ENCODE measurements around the gene RTP2.

Gene RTP2

DNA sequence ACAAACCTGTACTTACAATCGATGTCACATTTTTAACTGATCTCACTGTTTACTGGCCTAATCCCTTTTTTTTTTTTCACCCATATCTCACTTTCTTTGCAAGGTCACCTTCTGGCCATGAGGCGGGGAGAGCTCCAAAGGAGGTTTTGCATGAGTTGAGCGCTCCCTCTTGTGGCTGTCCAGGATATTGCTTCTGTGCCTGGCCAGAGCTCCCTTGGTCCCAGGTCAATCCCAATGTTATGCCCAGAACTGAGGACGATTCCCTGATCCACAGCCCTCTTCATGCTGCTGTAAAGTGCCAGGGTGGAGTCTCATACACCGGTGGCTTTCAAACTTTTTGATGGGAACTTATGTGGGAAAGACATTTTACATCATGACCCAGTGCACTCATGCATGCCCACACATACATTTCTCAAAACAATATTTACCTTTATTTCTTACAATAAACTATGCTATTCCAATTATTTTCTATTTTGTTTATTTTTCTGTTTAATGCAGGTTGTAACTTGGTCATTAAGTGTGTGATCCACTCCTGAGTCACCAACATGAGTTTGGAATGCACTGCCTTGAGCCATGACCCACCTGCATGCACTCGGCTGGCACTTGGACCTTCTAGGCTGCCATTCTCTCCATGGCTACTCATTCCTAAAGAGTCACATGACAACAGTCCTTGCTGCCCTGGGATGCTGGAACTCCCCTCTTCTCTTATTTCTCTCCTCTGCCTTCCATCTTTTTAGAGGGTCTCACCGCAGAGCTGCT, 22.5 kb downstream of the RTP2 start:
- no peak overlapping the region for H2AFZ ChIP-seq (ENCODE audit: low read length)

DNA sequence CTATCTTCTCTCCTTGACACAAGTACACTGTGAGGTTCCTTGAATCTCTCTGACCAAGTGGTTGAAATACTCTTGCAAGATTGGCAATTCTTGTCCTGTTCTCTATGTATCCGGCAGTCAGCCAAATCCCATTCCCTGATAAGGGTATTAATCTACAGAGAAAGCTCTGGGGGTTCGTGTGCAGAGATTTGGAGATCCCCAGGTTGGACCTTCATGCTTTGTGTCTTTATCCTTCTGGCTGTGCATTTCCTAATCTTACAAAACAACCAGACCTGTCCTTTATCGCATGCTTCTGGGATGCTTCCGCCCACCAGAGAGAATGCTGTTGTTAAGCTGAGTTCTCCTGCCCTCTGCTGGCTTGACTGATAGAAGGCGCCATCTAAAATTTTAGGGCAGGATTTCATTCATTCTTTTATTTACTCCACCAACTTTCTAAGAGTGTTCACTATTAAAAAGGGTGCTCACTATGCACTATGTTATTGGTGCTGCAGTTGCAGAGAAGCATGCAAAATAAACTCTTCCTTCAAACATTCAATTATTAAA, 23.6 kb downstream of the RTP2 start:
- DNase-seq: peak; percentile 73
- Histone ChIP-seq H3K9me2 (replicated peaks; ENCODE audit: insufficient read depth, low read length) (no peaks in the 10 kb centered on the region), H3F3A (ENCODE audit: insufficient read depth, low read length) (no peaks in the 10 kb centered on the region), H4K20me1 (ENCODE audit: insufficient read depth, low read length) (no peaks in the 10 kb centered on the region), H3K27me3 (replicated peaks; ENCODE audit: insufficient read depth, low read length) (no peaks in the 10 kb centered on the region), H3K9ac (ENCODE audit: low read length) (no peak overlapping the region), H3K4me3 (ENCODE audit: low read length) (no peak overlapping the region), H3K4me2 (ENCODE audit: low read depth, low read length) (no peak overlapping the region), H2AFZ (ENCODE audit: low read length) (no peak overlapping the region), H3K36me3 (replicated peaks; ENCODE audit: insufficient read depth, low read length) (no peaks in the 10 kb centered on the region), H3K79me2 (ENCODE audit: low read length) (no peaks in the 10 kb centered on the region), H3K9me3 (replicated peaks; ENCODE audit: insufficient read depth, low read length) (no peaks in the 10 kb centered on the region), H3K4me1 (ENCODE audit: low read length) (no peaks in the 10 kb centered on the region; the same call in 1 of the 2 replicates), H3K27ac (ENCODE audit: low read length) (no peak overlapping the region)
- TF ChIP-seq EZH2phosphoT487 (IDR thresholded peaks at IDR 0.05; ENCODE audit: low read length) (no peak), CTCF (IDR thresholded peaks at IDR 0.05; ENCODE audit: low read length) (peak; percentile 86)

More for the DNA sequence above, 22.5 kb downstream of the RTP2 start:
- H3K9ac ChIP-seq (ENCODE audit: low read length): no peak overlapping the region
- TF ChIP-seq CTCF (IDR thresholded peaks at IDR 0.05; ENCODE audit: low read length) (peak; percentile 99), EZH2 (optimal IDR thresholded peaks at IDR 0.05; ENCODE audit: low read depth, low read length) (no peak), EZH2phosphoT487 (IDR thresholded peaks at IDR 0.05; ENCODE audit: low read length) (no peak)
- DNase-seq: peak; percentile 81
- H3K9me2 ChIP-seq (replicated peaks; ENCODE audit: insufficient read depth, low read length): no peaks in the 10 kb centered on the region
- no peak overlapping the region for H3K4me2 ChIP-seq (ENCODE audit: low read depth, low read length)
- no peaks in the 10 kb centered on the region for H3K9me3 ChIP-seq (replicated peaks; ENCODE audit: insufficient read depth, low read length)
- H3F3A ChIP-seq (ENCODE audit: insufficient read depth, low read length): no peaks in the 10 kb centered on the region
- no peak overlapping the region for H3K27ac ChIP-seq (ENCODE audit: low read length)
- no peaks in the 10 kb centered on the region; the same call in 1 of the 2 replicates for H3K4me1 ChIP-seq (ENCODE audit: low read length)
- H3K4me3 ChIP-seq (ENCODE audit: low read length): no peak overlapping the region
- no peaks in the 10 kb centered on the region for H3K27me3 ChIP-seq (replicated peaks; ENCODE audit: insufficient read depth, low read length)
- H3K36me3 ChIP-seq (replicated peaks; ENCODE audit: insufficient read depth, low read length): no peaks in the 10 kb centered on the region
- H3K79me2 ChIP-seq (ENCODE audit: low read length): no peaks in the 10 kb centered on the region
- H4K20me1 ChIP-seq (ENCODE audit: insufficient read depth, low read length): no peaks in the 10 kb centered on the region

DNA sequence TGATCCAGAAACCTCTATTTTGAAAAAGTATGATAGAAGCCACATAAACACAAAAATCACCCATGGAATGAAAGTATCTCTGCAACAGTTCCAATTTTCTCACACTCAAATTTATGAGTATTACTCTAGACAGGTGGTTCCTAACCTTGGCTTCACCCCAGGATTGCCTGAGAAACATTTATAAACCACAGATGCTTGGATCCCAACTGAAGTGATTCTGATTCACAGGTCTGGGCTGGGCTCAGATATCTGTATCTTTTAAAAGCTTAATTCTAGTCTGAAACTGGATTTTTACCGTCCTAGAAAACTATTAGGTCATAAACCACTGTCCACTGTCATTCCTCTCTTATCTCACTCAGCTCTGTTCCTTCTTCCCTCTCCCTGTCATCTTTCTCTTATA, 24.8 kb downstream of the RTP2 start:
- Histone ChIP-seq H3K4me2 (ENCODE audit: low read depth, low read length) (no peak overlapping the region), H3K36me3 (replicated peaks; ENCODE audit: insufficient read depth, low read length) (no peaks in the 10 kb centered on the region), H3K27ac (ENCODE audit: low read length) (no peak overlapping the region), H3K79me2 (ENCODE audit: low read length) (no peaks in the 10 kb centered on the region), H4K20me1 (ENCODE audit: insufficient read depth, low read length) (no peaks in the 10 kb centered on the region), H3F3A (ENCODE audit: insufficient read depth, low read length) (no peaks in the 10 kb centered on the region), H3K9me2 (replicated peaks; ENCODE audit: insufficient read depth, low read length) (no peaks in the 10 kb centered on the region), H3K4me3 (ENCODE audit: low read length) (no peak overlapping the region), H2AFZ (ENCODE audit: low read length) (no peak overlapping the region), H3K4me1 (ENCODE audit: low read length) (no peaks in the 10 kb centered on the region; the same call in 1 of the 2 replicates), H3K9ac (ENCODE audit: low read length) (no peak overlapping the region), H3K27me3 (replicated peaks; ENCODE audit: insufficient read depth, low read length) (no peaks in the 10 kb centered on the region), H3K9me3 (replicated peaks; ENCODE audit: insufficient read depth, low read length) (no peaks in the 10 kb centered on the region)
- TF ChIP-seq CTCF (IDR thresholded peaks at IDR 0.05; ENCODE audit: low read length) (no peak), EZH2phosphoT487 (IDR thresholded peaks at IDR 0.05; ENCODE audit: low read length) (no peak), EZH2 (optimal IDR thresholded peaks at IDR 0.05; ENCODE audit: low read depth, low read length) (no peak)
- DNase-seq: no peak

Data from MM.1S (cell line).